GM23338 (cell line): Measurements from ENCODE around the gene TGIF1. TPM values are rescaled to one million over a fixed set of nuclear protein-coding genes. Genes with fewer than 3 reads are reported as not detected.
A peak's percentile ranks its signal among the peaks of the same experiment; 100 is the strongest.

ENCODE experiments used
- ATAC-seq: fragments of 200-7000 bp; cut with Tn5 transposase; 3 replicates; pipeline ENCODE4 v1.9.1; 2020
- DNase-seq: peaks from one replicate; pipeline ENCODE4 v3.0.0-alpha.2; 2015; ENCODE audit warnings: low spot score
- H2AFZ ChIP-seq: fragments of 200-600 bp; sonication (generic); 2 replicates; pipeline ENCODE4 v1.8.0; 2016; ENCODE audit warnings: antibody characterized with exemption, mild to moderate bottlenecking, moderate library complexity
- H3F3A ChIP-seq: fragments of 200-600 bp; sonication (generic); replicated peaks from 2 replicates; pipeline ENCODE4 v1.8.0; 2017; ENCODE audit warnings: antibody characterized with exemption, mixed run types, low read depth
- H3K27ac ChIP-seq: fragments of 200-600 bp; sonication (generic); 2 replicates; pipeline ENCODE4 v1.6.1; 2016; ENCODE audit warnings: low read depth
- H3K27me3 ChIP-seq: fragments of 200-600 bp; sonication (generic); 2 replicates; pipeline ENCODE4 v1.8.0; 2016; ENCODE audit warnings: mild to moderate bottlenecking, mixed run types, moderate library complexity; ENCODE audit not compliant: insufficient read depth
- H3K36me3 ChIP-seq: fragments of 200-600 bp; sonication (generic); 2 replicates; pipeline ENCODE4 v1.8.0; 2016; ENCODE audit warnings: mild to moderate bottlenecking; ENCODE audit not compliant: insufficient read depth
- H3K4me1 ChIP-seq: fragments of 200-600 bp; sonication (generic); 2 replicates; pipeline ENCODE4 v1.8.0; 2016; ENCODE audit warnings: mild to moderate bottlenecking, moderate library complexity; ENCODE audit not compliant: insufficient read depth
- H3K4me2 ChIP-seq: fragments of 200-600 bp; sonication (generic); 2 replicates; pipeline ENCODE4 v1.7.1; 2017; ENCODE audit warnings: mixed run types
- H3K4me3 ChIP-seq: fragments of 200-600 bp; sonication (generic); 2 replicates; pipeline ENCODE4 v1.6.1; 2016; ENCODE audit warnings: mixed run types
- H3K79me2 ChIP-seq: fragments of 200-600 bp; sonication (generic); replicated peaks from 2 replicates; pipeline ENCODE4 v1.8.0; 2017; ENCODE audit warnings: mild to moderate bottlenecking; ENCODE audit not compliant: insufficient read depth
- H3K9me2 ChIP-seq: fragments of 200-600 bp; sonication (generic); 2 replicates; pipeline ENCODE4 v1.8.0; 2017; ENCODE audit not compliant: insufficient read depth
- H4K20me1 ChIP-seq: fragments of 200-600 bp; sonication (generic); replicated peaks from 2 replicates; pipeline ENCODE4 v1.8.0; 2017; ENCODE audit warnings: mild to moderate bottlenecking; ENCODE audit not compliant: insufficient read depth
- H3K27ac Mint-ChIP-seq: 2 replicates; pipeline ENCODE4 v1.8.0; 2020; ENCODE audit warnings: inconsistent platforms, mild to moderate bottlenecking, moderate library complexity, mixed read lengths
- H3K27me3 Mint-ChIP-seq: 3 replicates; pipeline ENCODE4 v1.8.0; 2022; ENCODE audit warnings: low read depth, mild to moderate bottlenecking, moderate library complexity, mixed read lengths, inconsistent platforms; ENCODE audit not compliant: insufficient read depth, poor library complexity
- H3K36me3 Mint-ChIP-seq: 3 replicates; pipeline ENCODE4 v1.8.0; 2021; ENCODE audit warnings: low read depth, mild to moderate bottlenecking, inconsistent platforms, moderate library complexity, mixed read lengths
- H3K4me1 Mint-ChIP-seq: 3 replicates; pipeline ENCODE4 v1.8.0; 2020; ENCODE audit warnings: mild to moderate bottlenecking, inconsistent platforms, mixed read lengths
- H3K4me3 Mint-ChIP-seq: 3 replicates; pipeline ENCODE4 v1.8.0; 2021; ENCODE audit warnings: moderate library complexity, mild to moderate bottlenecking, inconsistent platforms, mixed read lengths
- H3K9me3 Mint-ChIP-seq: 3 replicates; pipeline ENCODE4 v1.8.0; 2020; ENCODE audit warnings: moderate library complexity, mild to moderate bottlenecking, inconsistent platforms, mixed read lengths
- EZH2 ChIP-seq: fragments of 200-600 bp; sonication (generic); IDR thresholded peaks from one replicate; pipeline ENCODE4 v1.8.0; 2017; ENCODE audit warnings: antibody characterized with exemption, mild to moderate bottlenecking, low read depth; ENCODE audit not compliant: unreplicated experiment
- EZH2phosphoT487 ChIP-seq: fragments of 200-600 bp; sonication (generic); IDR thresholded peaks from one replicate; pipeline ENCODE4 v1.8.1; 2018; ENCODE audit warnings: antibody characterized with exemption; ENCODE audit not compliant: unreplicated experiment
- JUNB ChIP-seq: IDR thresholded peaks from one replicate; pipeline ENCODE4 v1.6.1; 2016; ENCODE audit warnings: antibody characterized with exemption; ENCODE audit not compliant: unreplicated experiment
- NANOG ChIP-seq: IDR thresholded peaks from 2 replicates; pipeline ENCODE4 v1.6.1; 2016; ENCODE audit warnings: antibody characterized with exemption, borderline replicate concordance
- POLR2AphosphoS5 ChIP-seq: IDR thresholded peaks from 2 replicates; pipeline ENCODE4 v1.6.1; 2016; ENCODE audit warnings: antibody characterized with exemption, low read depth
- polyA plus RNA-seq: library from polyadenylated mRNA; unstranded; fragments of >200 nt; fragmentation: Nextera tagmentation; extraction: Ambion mirVana; gene quantifications from 2 replicates; pipeline ENCODE4 v1.2.1, GENCODE V29; 2016
- total RNA-seq: library from RNA; depleted of rRNA; stranded (reverse); fragments of >200 nt; shearing (Covaris generic); gene quantifications from 2 replicates; pipeline ENCODE4 v1.2.3, GENCODE V29; 2014
- TF ChIP-seq, protein P1 (sequence below): fragments of 250-450 bp; sonication (Bioruptor Pico); IDR thresholded peaks from 2 replicates; pipeline ENCODE4 v1.5.0; 2020; ENCODE audit warnings: mild to moderate bottlenecking, moderate library complexity
- TF ChIP-seq, protein P2 (sequence below): IDR thresholded peaks from 2 replicates; pipeline ENCODE4 v1.6.1; 2016; ENCODE audit warnings: antibody characterized with exemption
- TF ChIP-seq, protein P3 (sequence below): IDR thresholded peaks from one replicate; pipeline ENCODE4 v1.6.1; 2018; ENCODE audit warnings: antibody characterized with exemption; ENCODE audit not compliant: unreplicated experiment

The TGIF1 gene
- total and polyA plus RNA-seq, 2 experiments from 2014 or later = 294 to 316 TPM

DNA sequence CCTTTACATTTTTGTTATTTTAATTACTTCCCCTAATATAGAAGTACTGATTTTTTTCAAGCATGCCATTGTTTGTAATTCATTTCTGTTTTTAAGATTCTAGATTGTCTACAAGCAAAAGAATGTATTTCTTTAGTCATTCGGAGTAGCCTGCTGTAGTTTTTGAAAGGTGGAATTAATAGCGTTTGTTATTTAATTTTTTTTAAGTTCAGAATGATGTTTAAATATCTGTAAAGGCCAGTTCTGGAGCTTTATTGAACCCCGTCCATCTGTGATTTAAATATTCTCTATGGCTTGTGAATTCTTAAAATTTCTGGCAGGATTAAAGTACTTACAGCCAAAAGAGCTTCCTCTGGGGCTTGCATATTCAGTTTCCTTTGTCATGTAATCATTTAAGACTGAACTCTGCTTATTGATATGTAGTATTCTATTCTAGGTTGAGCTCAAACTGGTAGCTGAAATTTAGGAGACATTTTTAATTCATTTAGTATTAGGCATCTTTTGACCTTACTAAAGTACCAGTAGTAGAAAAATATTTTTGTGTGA lies 5.2 kb downstream of the TGIF1 start:
- Histone ChIP-seq H3K79me2 (peaks cover 88% of the 10 kb centered on the region), H3F3A (peaks cover 12% of the 10 kb centered on the region; the same call in 1 of the 2 replicates), H3K9me2 (no peaks in the 10 kb centered on the region), H3K4me2 (peak overlapping the region; percentile 88), H3K36me3 (peaks cover 19% of the 10 kb centered on the region; the same call in 1 of the 2 replicates), H3K27ac (peak overlapping the region; percentile 83), H3K4me1 (peaks cover 44% of the 10 kb centered on the region), H2AFZ (no peak overlapping the region), H3K4me3 (peak overlapping the region; percentile 83), H3K27me3 (no peaks in the 10 kb centered on the region), H4K20me1 (no peaks in the 10 kb centered on the region)
- Mint-ChIP-seq H3K27ac (peak overlapping the region; percentile 98), H3K9me3 (peaks cover 17% of the 10 kb centered on the region), H3K4me1 (peaks cover 51% of the 10 kb centered on the region), H3K27me3 (peaks cover 35% of the 10 kb centered on the region), H3K36me3 (peaks cover 88% of the 10 kb centered on the region), H3K4me3 (peak overlapping the region; percentile 98)
- peak; percentile 87 for TF ChIP-seq NANOG
- TF ChIP-seq JUNB = no peak
- DNase-seq = peak; percentile 64
- peak; percentile 3; the same call in 1 of the 3 replicates for ATAC-seq

DNA sequence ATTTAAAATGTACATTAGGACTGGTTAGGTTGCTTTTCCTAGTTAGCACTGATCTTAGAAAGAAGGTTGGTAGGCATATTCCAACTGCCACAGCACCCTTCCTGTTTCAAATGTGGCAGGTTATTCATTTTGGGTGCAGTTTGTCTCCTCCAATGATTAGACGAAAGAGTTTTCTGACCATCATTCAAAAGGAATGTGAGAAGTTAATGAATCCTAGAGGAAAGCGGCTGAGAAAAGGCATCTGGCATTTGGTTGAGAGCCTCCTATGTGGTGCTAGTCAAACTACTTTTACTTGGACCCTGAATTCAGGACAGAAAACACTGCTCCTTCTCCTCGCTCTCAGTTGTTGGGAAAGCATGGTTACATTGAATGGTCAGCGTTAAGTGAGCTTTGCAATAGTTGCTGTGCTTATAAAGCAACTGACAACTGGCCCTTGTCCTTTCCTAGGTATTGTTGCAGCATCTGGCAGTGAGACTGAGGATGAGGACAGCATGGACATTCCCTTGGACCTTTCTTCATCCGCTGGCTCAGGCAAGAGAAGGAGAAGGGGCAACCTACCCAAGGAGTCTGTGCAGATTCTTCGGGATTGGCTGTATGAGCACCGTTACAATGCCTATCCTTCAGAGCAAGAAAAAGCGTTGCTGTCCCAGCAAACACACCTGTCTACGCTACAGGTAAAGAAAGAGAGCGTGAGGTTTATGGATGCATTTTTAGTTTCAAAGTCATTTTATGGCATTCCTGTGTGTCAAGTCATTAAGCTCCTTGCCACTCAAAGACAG lies 6.1 kb downstream of the TGIF1 start:
- peak overlapping the region; percentile 88 for H3K4me2 ChIP-seq
- peaks cover 53% of the 10 kb centered on the region for H3K4me1 ChIP-seq
- peak overlapping the region; percentile 98 for H3K27ac Mint-ChIP-seq
- peaks cover 35% of the 10 kb centered on the region for H3K27me3 Mint-ChIP-seq
- H3K9me3 Mint-ChIP-seq = peaks cover 15% of the 10 kb centered on the region
- no peaks in the 10 kb centered on the region for H3K27me3 ChIP-seq
- DNase-seq = peak; percentile 57
- H3K36me3 Mint-ChIP-seq = peaks cover 87% of the 10 kb centered on the region
- H3K4me1 Mint-ChIP-seq = peaks cover 57% of the 10 kb centered on the region
- H3F3A ChIP-seq = peaks cover 17% of the 10 kb centered on the region; the same call in 1 of the 2 replicates
- H3K36me3 ChIP-seq = peaks cover 19% of the 10 kb centered on the region; the same call in 1 of the 2 replicates
- H3K9me2 ChIP-seq = no peaks in the 10 kb centered on the region
- H2AFZ ChIP-seq = no peak overlapping the region
- H3K4me3 Mint-ChIP-seq = peak overlapping the region; percentile 98
- no peak for ATAC-seq
- peak overlapping the region; percentile 20 for H3K4me3 ChIP-seq
- peak overlapping the region; percentile 83 for H3K27ac ChIP-seq
- no peaks in the 10 kb centered on the region for H4K20me1 ChIP-seq
- H3K79me2 ChIP-seq = peaks cover 79% of the 10 kb centered on the region
- TF ChIP-seq, protein P1, sequence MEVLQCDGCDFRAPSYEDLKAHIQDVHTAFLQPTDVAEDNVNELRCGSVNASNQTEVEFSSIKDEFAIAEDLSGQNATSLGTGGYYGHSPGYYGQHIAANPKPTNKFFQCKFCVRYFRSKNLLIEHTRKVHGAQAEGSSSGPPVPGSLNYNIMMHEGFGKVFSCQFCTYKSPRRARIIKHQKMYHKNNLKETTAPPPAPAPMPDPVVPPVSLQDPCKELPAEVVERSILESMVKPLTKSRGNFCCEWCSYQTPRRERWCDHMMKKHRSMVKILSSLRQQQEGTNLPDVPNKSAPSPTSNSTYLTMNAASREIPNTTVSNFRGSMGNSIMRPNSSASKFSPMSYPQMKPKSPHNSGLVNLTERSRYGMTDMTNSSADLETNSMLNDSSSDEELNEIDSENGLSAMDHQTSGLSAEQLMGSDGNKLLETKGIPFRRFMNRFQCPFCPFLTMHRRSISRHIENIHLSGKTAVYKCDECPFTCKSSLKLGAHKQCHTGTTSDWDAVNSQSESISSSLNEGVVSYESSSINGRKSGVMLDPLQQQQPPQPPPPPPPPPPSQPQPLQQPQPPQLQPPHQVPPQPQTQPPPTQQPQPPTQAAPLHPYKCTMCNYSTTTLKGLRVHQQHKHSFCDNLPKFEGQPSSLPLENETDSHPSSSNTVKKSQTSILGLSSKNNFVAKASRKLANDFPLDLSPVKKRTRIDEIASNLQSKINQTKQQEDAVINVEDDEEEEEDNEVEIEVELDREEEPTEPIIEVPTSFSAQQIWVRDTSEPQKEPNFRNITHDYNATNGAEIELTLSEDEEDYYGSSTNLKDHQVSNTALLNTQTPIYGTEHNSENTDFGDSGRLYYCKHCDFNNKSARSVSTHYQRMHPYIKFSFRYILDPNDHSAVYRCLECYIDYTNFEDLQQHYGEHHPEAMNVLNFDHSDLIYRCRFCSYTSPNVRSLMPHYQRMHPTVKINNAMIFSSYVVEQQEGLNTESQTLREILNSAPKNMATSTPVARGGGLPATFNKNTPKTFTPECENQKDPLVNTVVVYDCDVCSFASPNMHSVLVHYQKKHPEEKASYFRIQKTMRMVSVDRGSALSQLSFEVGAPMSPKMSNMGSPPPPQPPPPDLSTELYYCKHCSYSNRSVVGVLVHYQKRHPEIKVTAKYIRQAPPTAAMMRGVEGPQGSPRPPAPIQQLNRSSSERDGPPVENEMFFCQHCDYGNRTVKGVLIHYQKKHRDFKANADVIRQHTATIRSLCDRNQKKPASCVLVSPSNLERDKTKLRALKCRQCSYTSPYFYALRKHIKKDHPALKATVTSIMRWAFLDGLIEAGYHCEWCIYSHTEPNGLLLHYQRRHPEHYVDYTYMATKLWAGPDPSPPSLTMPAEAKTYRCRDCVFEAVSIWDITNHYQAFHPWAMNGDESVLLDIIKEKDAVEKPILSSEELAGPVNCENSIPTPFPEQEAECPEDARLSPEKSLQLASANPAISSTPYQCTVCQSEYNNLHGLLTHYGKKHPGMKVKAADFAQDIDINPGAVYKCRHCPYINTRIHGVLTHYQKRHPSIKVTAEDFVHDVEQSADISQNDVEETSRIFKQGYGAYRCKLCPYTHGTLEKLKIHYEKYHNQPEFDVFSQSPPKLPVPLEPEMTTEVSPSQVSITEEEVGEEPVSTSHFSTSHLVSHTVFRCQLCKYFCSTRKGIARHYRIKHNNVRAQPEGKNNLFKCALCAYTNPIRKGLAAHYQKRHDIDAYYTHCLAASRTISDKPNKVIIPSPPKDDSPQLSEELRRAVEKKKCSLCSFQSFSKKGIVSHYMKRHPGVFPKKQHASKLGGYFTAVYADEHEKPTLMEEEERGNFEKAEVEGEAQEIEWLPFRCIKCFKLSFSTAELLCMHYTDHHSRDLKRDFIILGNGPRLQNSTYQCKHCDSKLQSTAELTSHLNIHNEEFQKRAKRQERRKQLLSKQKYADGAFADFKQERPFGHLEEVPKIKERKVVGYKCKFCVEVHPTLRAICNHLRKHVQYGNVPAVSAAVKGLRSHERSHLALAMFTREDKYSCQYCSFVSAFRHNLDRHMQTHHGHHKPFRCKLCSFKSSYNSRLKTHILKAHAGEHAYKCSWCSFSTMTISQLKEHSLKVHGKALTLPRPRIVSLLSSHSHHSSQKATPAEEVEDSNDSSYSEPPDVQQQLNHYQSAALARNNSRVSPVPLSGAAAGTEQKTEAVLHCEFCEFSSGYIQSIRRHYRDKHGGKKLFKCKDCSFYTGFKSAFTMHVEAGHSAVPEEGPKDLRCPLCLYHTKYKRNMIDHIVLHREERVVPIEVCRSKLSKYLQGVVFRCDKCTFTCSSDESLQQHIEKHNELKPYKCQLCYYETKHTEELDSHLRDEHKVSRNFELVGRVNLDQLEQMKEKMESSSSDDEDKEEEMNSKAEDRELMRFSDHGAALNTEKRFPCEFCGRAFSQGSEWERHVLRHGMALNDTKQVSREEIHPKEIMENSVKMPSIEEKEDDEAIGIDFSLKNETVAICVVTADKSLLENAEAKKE (CRISPR knock-in tag) = no peak
- no peak; the same call in 1 of the 2 replicates for TF ChIP-seq NANOG
- TF ChIP-seq EZH2 = no peak
- TF ChIP-seq, protein P2, sequence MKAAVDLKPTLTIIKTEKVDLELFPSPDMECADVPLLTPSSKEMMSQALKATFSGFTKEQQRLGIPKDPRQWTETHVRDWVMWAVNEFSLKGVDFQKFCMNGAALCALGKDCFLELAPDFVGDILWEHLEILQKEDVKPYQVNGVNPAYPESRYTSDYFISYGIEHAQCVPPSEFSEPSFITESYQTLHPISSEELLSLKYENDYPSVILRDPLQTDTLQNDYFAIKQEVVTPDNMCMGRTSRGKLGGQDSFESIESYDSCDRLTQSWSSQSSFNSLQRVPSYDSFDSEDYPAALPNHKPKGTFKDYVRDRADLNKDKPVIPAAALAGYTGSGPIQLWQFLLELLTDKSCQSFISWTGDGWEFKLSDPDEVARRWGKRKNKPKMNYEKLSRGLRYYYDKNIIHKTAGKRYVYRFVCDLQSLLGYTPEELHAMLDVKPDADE = no peak
- no peak for TF ChIP-seq EZH2phosphoT487
- no peak; the same call in 1 of the 2 replicates for TF ChIP-seq POLR2AphosphoS5
- TF ChIP-seq, protein P3, sequence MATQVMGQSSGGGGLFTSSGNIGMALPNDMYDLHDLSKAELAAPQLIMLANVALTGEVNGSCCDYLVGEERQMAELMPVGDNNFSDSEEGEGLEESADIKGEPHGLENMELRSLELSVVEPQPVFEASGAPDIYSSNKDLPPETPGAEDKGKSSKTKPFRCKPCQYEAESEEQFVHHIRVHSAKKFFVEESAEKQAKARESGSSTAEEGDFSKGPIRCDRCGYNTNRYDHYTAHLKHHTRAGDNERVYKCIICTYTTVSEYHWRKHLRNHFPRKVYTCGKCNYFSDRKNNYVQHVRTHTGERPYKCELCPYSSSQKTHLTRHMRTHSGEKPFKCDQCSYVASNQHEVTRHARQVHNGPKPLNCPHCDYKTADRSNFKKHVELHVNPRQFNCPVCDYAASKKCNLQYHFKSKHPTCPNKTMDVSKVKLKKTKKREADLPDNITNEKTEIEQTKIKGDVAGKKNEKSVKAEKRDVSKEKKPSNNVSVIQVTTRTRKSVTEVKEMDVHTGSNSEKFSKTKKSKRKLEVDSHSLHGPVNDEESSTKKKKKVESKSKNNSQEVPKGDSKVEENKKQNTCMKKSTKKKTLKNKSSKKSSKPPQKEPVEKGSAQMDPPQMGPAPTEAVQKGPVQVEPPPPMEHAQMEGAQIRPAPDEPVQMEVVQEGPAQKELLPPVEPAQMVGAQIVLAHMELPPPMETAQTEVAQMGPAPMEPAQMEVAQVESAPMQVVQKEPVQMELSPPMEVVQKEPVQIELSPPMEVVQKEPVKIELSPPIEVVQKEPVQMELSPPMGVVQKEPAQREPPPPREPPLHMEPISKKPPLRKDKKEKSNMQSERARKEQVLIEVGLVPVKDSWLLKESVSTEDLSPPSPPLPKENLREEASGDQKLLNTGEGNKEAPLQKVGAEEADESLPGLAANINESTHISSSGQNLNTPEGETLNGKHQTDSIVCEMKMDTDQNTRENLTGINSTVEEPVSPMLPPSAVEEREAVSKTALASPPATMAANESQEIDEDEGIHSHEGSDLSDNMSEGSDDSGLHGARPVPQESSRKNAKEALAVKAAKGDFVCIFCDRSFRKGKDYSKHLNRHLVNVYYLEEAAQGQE = no peak
- TF ChIP-seq JUNB = no peak
